Liver (tissue), 3 donors: ENCODE results near the gene ATE1.

Experiments used
- EGR1 ChIP-seq, 2 donors: IDR thresholded peaks; 2 replicates each; pipeline ENCODE4 v1.6.1; 2016 to 2018; ENCODE audit warnings: antibody characterized with exemption in 2 of 2, low read depth in 2 of 2
- FOXA1 ChIP-seq: IDR thresholded peaks from 2 replicates; pipeline ENCODE4 v1.6.1; 2016; ENCODE audit warnings: antibody characterized with exemption
- RAD21 ChIP-seq, 2 donors: IDR thresholded peaks; 2 replicates each; pipeline ENCODE4 v1.6.1; 2016; ENCODE audit warnings: antibody characterized with exemption in 2 of 2, mild to moderate bottlenecking in 2 of 2
- SP1 ChIP-seq: IDR thresholded peaks from 2 replicates; pipeline ENCODE4 v1.6.1; 2018; ENCODE audit warnings: antibody characterized with exemption, mild to moderate bottlenecking
- TAF1 ChIP-seq: conservative IDR thresholded peaks from 2 replicates; pipeline ENCODE4 v1.6.1; 2016; ENCODE audit warnings: antibody characterized with exemption, mild to moderate bottlenecking
- YY1 ChIP-seq: IDR thresholded peaks from 2 replicates; pipeline ENCODE4 v1.6.1; 2016; ENCODE audit warnings: antibody characterized with exemption, mild to moderate bottlenecking
- TF ChIP-seq, protein P1 (sequence below): IDR thresholded peaks from 2 replicates; pipeline ENCODE4 v1.6.1; 2016; ENCODE audit warnings: antibody characterized with exemption
- TF ChIP-seq, protein P2 (sequence below): fragments of 150-350 bp; IDR thresholded peaks from 2 replicates; pipeline ENCODE4 v1.5.1; 2017; ENCODE audit warnings: improper control_type of control experiment, low read depth, low read length; ENCODE audit not compliant: missing input control
- TF ChIP-seq, protein P3 (sequence below): IDR thresholded peaks from 2 replicates; pipeline ENCODE4 v1.6.1; 2016; ENCODE audit warnings: antibody characterized with exemption
- donor health status: healthy.
- donor health status: healthy.

DNA sequence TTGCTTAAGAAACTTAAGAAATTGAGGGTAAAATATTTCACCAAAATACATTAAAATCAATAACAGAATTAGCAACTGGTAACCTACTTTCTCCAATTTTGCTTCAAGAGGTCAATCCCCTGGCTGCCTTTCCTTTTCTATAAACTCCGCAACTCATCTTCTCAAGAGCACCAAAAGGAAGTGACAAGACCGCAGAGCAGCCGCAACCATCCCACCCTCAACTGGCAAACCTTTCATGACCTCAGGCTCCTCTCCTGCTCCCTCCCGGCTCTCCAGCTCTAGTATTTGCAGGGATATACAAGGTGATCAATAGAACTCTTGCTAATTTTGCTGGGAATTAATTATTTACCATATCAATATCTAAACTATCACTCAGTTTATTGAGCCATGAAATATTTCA, 88.9 kb downstream of the ATE1 start:
- no peak for TF ChIP-seq EGR1 (IDR thresholded peaks at IDR 0.05; ENCODE audit: low read depth in 2 of 2)
- TF ChIP-seq, protein P1, sequence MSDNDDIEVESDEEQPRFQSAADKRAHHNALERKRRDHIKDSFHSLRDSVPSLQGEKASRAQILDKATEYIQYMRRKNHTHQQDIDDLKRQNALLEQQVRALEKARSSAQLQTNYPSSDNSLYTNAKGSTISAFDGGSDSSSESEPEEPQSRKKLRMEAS, result no peak
- TF ChIP-seq, protein P2, sequence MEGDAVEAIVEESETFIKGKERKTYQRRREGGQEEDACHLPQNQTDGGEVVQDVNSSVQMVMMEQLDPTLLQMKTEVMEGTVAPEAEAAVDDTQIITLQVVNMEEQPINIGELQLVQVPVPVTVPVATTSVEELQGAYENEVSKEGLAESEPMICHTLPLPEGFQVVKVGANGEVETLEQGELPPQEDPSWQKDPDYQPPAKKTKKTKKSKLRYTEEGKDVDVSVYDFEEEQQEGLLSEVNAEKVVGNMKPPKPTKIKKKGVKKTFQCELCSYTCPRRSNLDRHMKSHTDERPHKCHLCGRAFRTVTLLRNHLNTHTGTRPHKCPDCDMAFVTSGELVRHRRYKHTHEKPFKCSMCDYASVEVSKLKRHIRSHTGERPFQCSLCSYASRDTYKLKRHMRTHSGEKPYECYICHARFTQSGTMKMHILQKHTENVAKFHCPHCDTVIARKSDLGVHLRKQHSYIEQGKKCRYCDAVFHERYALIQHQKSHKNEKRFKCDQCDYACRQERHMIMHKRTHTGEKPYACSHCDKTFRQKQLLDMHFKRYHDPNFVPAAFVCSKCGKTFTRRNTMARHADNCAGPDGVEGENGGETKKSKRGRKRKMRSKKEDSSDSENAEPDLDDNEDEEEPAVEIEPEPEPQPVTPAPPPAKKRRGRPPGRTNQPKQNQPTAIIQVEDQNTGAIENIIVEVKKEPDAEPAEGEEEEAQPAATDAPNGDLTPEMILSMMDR, result no peak
- no peak for TF ChIP-seq FOXA1
- no peak for TF ChIP-seq TAF1
- TF ChIP-seq YY1, result no peak
- TF ChIP-seq, protein P3, sequence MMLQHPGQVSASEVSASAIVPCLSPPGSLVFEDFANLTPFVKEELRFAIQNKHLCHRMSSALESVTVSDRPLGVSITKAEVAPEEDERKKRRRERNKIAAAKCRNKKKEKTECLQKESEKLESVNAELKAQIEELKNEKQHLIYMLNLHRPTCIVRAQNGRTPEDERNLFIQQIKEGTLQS, result no peak
- no peak for TF ChIP-seq RAD21 (IDR thresholded peaks at IDR 0.05)
- no peak for TF ChIP-seq SP1
